ENCODE measurements around the gene NAGLU.
A peak's percentile ranks its signal among the peaks of the same experiment; 100 is the strongest.

The NAGLU gene

GRCh38 chr17:42564815-42565522 lies 28.9 kb downstream of the NAGLU start:
- no peak for DNase-seq (ENCODE audit: low read depth)
- no peak overlapping the region for H3K4me3 ChIP-seq (replicated peaks; ENCODE audit: low read depth, low read length)
- TF ChIP-seq CTCF (IDR thresholded peaks at IDR 0.05; ENCODE audit: low read length, missing control alignments): no peak

- no peak overlapping the region for H3K4me3 ChIP-seq (replicated peaks; ENCODE audit: low read depth, low read length)
- no peak for DNase-seq (ENCODE audit: low read depth)
- no peak for TF ChIP-seq CTCF (IDR thresholded peaks at IDR 0.05; ENCODE audit: low read length, missing control alignments)
These were observed 29.6 kb downstream of the NAGLU start for GRCh38 chr17:42565523-42566214.

GRCh38 chr17:42566215-42566882 lies 30.3 kb downstream of the NAGLU start:
- DNase-seq (ENCODE audit: low read depth): no peak
- H3K4me3 ChIP-seq (replicated peaks; ENCODE audit: low read depth, low read length): peak overlapping the region; percentile 89
- TF ChIP-seq CTCF (IDR thresholded peaks at IDR 0.05; ENCODE audit: low read length, missing control alignments): no peak

- peak within 1 kb of the TSS; percentile 89 for H3K4me3 ChIP-seq (replicated peaks; ENCODE audit: low read depth, low read length)
- peak; percentile 90 for DNase-seq (ENCODE audit: low read depth)
- TF ChIP-seq CTCF (IDR thresholded peaks at IDR 0.05; ENCODE audit: low read length, missing control alignments): no peak
These were observed 31.0 kb downstream of the NAGLU start, which contains the start of gene MLX for GRCh38 chr17:42566883-42567573. Gene MLX (plus strand): TSS chr17:42567100. CDS start chr17:42567125, 25 bp downstream.

- no peak overlapping the region for H3K4me3 ChIP-seq (replicated peaks; ENCODE audit: low read depth, low read length)
- TF ChIP-seq CTCF (IDR thresholded peaks at IDR 0.05; ENCODE audit: low read length, missing control alignments): no peak
- no peak for DNase-seq (ENCODE audit: low read depth)
These were observed 32.5 kb downstream of the NAGLU start for GRCh38 chr17:42568341-42569111.

All from fibroblast of pulmonary artery (primary cell).